MCF 10A (cell line): Measurements from ENCODE around the gene PKP2. TPM values are rescaled to one million over a fixed set of nuclear protein-coding genes. Genes with fewer than 3 reads are reported as not detected.

Experiments
- BruUV-seq: library from RNA; stranded (reverse); fragments of 400-500 nt; replicated peaks from 2 replicates; lab custom pipeline; 2021; lab: Mats Ljungman, UMichigan
- CTCF ChIA-PET: fragments of 300-600 bp; sonication (Branson Sonifier 250); formaldehyde crosslinking; extraction: SDS; loops from one replicate; lab custom pipeline; 2021; ENCODE audit warnings: antibody characterized with exemption, inconsistent platforms; lab: Yijun Ruan, JAX
- POLR2A ChIA-PET: fragments of 300-600, 350-650 bp; sonication (Branson Sonifier 250); formaldehyde crosslinking; extraction: SDS; loops from one replicate; lab custom pipeline; 2020; ENCODE audit warnings: antibody characterized with exemption, inconsistent platforms; lab: Yijun Ruan, JAX
- DNase-seq: peaks from one replicate; pipeline ENCODE4 v3.0.0-alpha.2; 2018; ENCODE audit not compliant: unreplicated experiment
- H3K27ac Mint-ChIP-seq: one replicate; pipeline ENCODE4 v1.8.0; 2022; ENCODE audit warnings: mild to moderate bottlenecking, low read depth, mixed read lengths; ENCODE audit not compliant: unreplicated experiment
- H3K27me3 Mint-ChIP-seq: one replicate; pipeline ENCODE4 v1.8.0; 2022; ENCODE audit warnings: mixed read lengths; ENCODE audit not compliant: insufficient read depth, unreplicated experiment
- H3K36me3 Mint-ChIP-seq: one replicate; pipeline ENCODE4 v1.8.0; 2022; ENCODE audit warnings: mild to moderate bottlenecking, moderate library complexity, mixed read lengths; ENCODE audit not compliant: insufficient read depth, unreplicated experiment
- H3K4me1 Mint-ChIP-seq: one replicate; pipeline ENCODE4 v1.8.0; 2022; ENCODE audit warnings: mixed read lengths; ENCODE audit not compliant: insufficient read depth, unreplicated experiment
- H3K4me3 Mint-ChIP-seq: one replicate; pipeline ENCODE4 v1.8.0; 2022; ENCODE audit warnings: mild to moderate bottlenecking, moderate library complexity, mixed read lengths; ENCODE audit not compliant: unreplicated experiment
- H3K9me3 Mint-ChIP-seq: one replicate; pipeline ENCODE4 v1.8.0; 2022; ENCODE audit warnings: mixed read lengths; ENCODE audit not compliant: unreplicated experiment
- intact Hi-C: fragments of 100-400 bp; cut with micrococcal nuclease; formaldehyde crosslinking; loops from 2 replicates; pipeline ENCODE4 v1.14.1; 2022
- total RNA-seq: library from RNA; stranded (reverse); gene quantifications from 2 replicates; pipeline ENCODE4 v1.2.3, GENCODE V29; 2022
- TF ChIP-seq, protein P1 (sequence below): fragments of 200-600 bp; IDR thresholded peaks from one replicate; pipeline ENCODE4 v1.8.0; 2022; ENCODE audit warnings: antibody characterized with exemption, mild to moderate bottlenecking; ENCODE audit not compliant: unreplicated experiment

The PKP2 gene
- total RNA-seq, 1 experiment from 2014 or later = 88.0 TPM

DNA sequence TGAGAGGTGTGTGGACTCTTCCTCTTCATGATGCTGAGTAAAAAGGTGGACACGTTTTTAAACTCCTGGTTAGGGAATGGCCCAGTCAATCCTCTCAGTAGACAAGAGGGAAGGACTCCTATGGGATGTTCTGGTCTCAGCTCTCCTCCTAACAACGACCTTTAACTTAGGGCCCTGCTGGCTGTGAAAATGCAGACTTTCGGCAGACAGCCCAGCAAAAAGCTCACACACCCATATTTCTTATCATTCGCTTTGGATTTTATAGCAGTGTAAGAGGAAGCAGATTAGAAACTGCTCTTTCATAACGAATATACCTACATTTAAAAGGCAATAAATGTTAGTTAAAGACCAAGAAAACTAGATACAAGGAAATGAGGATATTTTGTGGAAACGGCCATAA, 122.9 kb downstream of the PKP2 start:
- TF ChIP-seq, protein P1, sequence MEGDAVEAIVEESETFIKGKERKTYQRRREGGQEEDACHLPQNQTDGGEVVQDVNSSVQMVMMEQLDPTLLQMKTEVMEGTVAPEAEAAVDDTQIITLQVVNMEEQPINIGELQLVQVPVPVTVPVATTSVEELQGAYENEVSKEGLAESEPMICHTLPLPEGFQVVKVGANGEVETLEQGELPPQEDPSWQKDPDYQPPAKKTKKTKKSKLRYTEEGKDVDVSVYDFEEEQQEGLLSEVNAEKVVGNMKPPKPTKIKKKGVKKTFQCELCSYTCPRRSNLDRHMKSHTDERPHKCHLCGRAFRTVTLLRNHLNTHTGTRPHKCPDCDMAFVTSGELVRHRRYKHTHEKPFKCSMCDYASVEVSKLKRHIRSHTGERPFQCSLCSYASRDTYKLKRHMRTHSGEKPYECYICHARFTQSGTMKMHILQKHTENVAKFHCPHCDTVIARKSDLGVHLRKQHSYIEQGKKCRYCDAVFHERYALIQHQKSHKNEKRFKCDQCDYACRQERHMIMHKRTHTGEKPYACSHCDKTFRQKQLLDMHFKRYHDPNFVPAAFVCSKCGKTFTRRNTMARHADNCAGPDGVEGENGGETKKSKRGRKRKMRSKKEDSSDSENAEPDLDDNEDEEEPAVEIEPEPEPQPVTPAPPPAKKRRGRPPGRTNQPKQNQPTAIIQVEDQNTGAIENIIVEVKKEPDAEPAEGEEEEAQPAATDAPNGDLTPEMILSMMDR = no peak
- Mint-ChIP-seq H3K36me3 (no peaks in the 10 kb centered on the region), H3K27me3 (peaks cover 37% of the 10 kb centered on the region), H3K4me3 (no peak overlapping the region), H3K9me3 (no peaks in the 10 kb centered on the region), H3K4me1 (no peaks in the 10 kb centered on the region), H3K27ac (no peak overlapping the region)
- no TSS peak for BruUV-seq
- intact Hi-C loops = no loop called here
- DNase-seq = no peak
- ChIA-PET CTCF (interaction anchor here (0.7 to 3.9 kb wide), 4 partner anchors 10 to 1250 kb away, joined by 3 to 21 read pairs (median 4); partner anchors contain the start of gene YARS2), POLR2A (interaction anchor here (0.6 to 0.9 kb wide), 2 partner anchors 18 to 805 kb away, joined by 3 to 4 read pairs; partner anchors contain the start of gene YARS2)

DNA sequence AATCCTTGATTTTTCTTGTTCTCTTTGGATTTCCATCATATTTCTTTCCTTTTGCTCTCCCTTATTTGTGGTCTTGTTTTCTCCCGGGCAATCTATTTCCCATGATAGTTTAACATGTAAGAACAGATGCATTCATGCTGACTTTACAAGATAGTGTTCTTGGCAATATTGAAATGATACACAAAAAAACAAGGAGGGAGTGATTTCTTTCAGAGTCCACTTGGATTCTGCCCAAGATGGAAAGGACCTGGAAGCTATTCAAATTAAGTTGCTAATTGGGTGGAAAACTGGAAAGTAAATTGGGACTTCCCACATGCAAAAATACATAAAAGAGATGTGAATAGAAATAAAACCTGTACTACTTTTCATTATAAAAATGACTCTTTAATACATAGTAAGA, 126.4 kb downstream of the PKP2 start:
- ChIA-PET POLR2A (interaction anchor here (1.2 to 2.0 kb wide), 2 partner anchors 10 to 15 kb away, joined by 3 to 9 read pairs; partner anchors contain the start of gene YARS2), CTCF (interaction anchor here (0.6 to 5.3 kb wide), 4 partner anchors 14 to 230 kb away, joined by 3 to 43 read pairs (median 4); partner anchors contain the start of gene YARS2)
- BruUV-seq = no TSS peak
- peaks cover 37% of the 10 kb centered on the region for H3K27me3 Mint-ChIP-seq
- intact Hi-C loops = no loop called here
- no peak overlapping the region for H3K27ac Mint-ChIP-seq
- H3K4me1 Mint-ChIP-seq = no peaks in the 10 kb centered on the region
- DNase-seq = no peak
- no peak overlapping the region for H3K4me3 Mint-ChIP-seq
- no peaks in the 10 kb centered on the region for H3K36me3 Mint-ChIP-seq
- TF ChIP-seq, protein P1 = no peak
- no peaks in the 10 kb centered on the region for H3K9me3 Mint-ChIP-seq

- intact Hi-C loops = no loop called here
- BruUV-seq = no TSS peak
- ChIA-PET CTCF (interaction anchor here (5.3 kb wide), 1 partner anchor 12 kb away, joined by 43 read pairs; the partner anchor contains the start of gene YARS2), POLR2A (interaction anchor here (2.0 kb wide), 1 partner anchor 13 kb away, joined by 9 read pairs; the partner anchor contains the start of gene YARS2)
- H3K9me3 Mint-ChIP-seq = no peaks in the 10 kb centered on the region
- no peak overlapping the region for H3K27ac Mint-ChIP-seq
- no peak for DNase-seq
- TF ChIP-seq, protein P1 = no peak
- H3K4me3 Mint-ChIP-seq = no peak overlapping the region
- H3K36me3 Mint-ChIP-seq = no peaks in the 10 kb centered on the region
- no peaks in the 10 kb centered on the region for H3K4me1 Mint-ChIP-seq
- peaks cover 35% of the 10 kb centered on the region for H3K27me3 Mint-ChIP-seq
These were observed 128.1 kb downstream of the PKP2 start for GRCh38 chr12:32768518-32768917.

GRCh38 chr12:32765906-32766305, 130.7 kb downstream of the PKP2 start:
- TF ChIP-seq, protein P1 = no peak
- Mint-ChIP-seq H3K4me1 (peaks cover 9% of the 10 kb centered on the region), H3K9me3 (no peaks in the 10 kb centered on the region), H3K36me3 (no peaks in the 10 kb centered on the region), H3K4me3 (no peak overlapping the region), H3K27ac (no peak overlapping the region), H3K27me3 (peaks cover 16% of the 10 kb centered on the region)
- ChIA-PET CTCF (no interaction called here), POLR2A (no interaction called here)
- intact Hi-C loops = no loop called here
- no TSS peak for BruUV-seq
- DNase-seq = peak; percentile 31
